Coronary artery (tissue), 2 donors: ENCODE results near the gene FHDC1.

ENCODE experiments used
- DNase-seq: peaks from one replicate; pipeline ENCODE4 v3.0.0-alpha.2; 2017; ENCODE audit warnings: low spot score
- H3K27ac ChIP-seq, 2 donors: fragments of 200-600 bp; sonication (generic); one replicate each; pipeline ENCODE4 v1.5.1; 2016 to 2019
- H3K4me3 ChIP-seq: fragments of 200-600 bp; sonication (generic); 2 replicates; pipeline ENCODE4 v1.5.1; 2016; ENCODE audit warnings: mild to moderate bottlenecking, moderate library complexity
- CTCF ChIP-seq: fragments of 200-600 bp; sonication (generic); IDR thresholded peaks from one replicate; pipeline ENCODE4 v1.5.1; 2019; ENCODE audit warnings: antibody characterized with exemption

FHDC1 gene

GRCh38 chr4:153002110-153002509 lies 66.0 kb downstream of the FHDC1 start:
- DNase-seq, result no peak
- Histone ChIP-seq H3K27ac (no peak overlapping the region), H3K4me3 (no peak overlapping the region)
- TF ChIP-seq CTCF, result no peak

- no peak overlapping the region for H3K27ac ChIP-seq
- no peak for DNase-seq
- no peak for TF ChIP-seq CTCF
- no peak overlapping the region for H3K4me3 ChIP-seq
Observed at GRCh38 chr4:153004081-153004850, 68.1 kb downstream of the FHDC1 start.

GRCh38 chr4:153005899-153006381 lies 69.8 kb downstream of the FHDC1 start:
- no peak overlapping the region for H3K27ac ChIP-seq

GRCh38 chr4:153008578-153009199 lies 72.6 kb downstream of the FHDC1 start:
- no peak overlapping the region for H3K4me3 ChIP-seq
- no peak for TF ChIP-seq CTCF
- no peak overlapping the region for H3K27ac ChIP-seq
- DNase-seq, result peak; percentile 50

More at GRCh38 chr4:153005899-153006381, 69.8 kb downstream of the FHDC1 start:
- no peak overlapping the region for H3K4me3 ChIP-seq
- TF ChIP-seq CTCF, result no peak
- no peak for DNase-seq

GRCh38 chr4:153010146-153010545 lies 74.0 kb downstream of the FHDC1 start:
- peak; percentile 29 for DNase-seq
- Histone ChIP-seq H3K27ac (no peak overlapping the region), H3K4me3 (no peak overlapping the region)
- no peak for TF ChIP-seq CTCF

GRCh38 chr4:153013202-153013977 lies 77.3 kb downstream of the FHDC1 start:
- TF ChIP-seq CTCF, result no peak
- Histone ChIP-seq H3K4me3 (no peak overlapping the region), H3K27ac (no peak overlapping the region)
- DNase-seq, result no peak
